Skeletal muscle satellite cell (primary cell): ENCODE measurements around the gene ZBTB3.
"Not testable (repeated sequence)": the region's sequence is repeated elsewhere in the genome, so short reads cannot be mapped to it uniquely, and the experiment has no call there.

Experiments
- H3K27me3 ChIP-seq: 2 replicates; pipeline ENCODE4 v1.7.0; 2013; ENCODE audit warnings: low read length; ENCODE audit not compliant: control insufficient read depth, insufficient read depth
- H3K36me3 ChIP-seq: 2 replicates; pipeline ENCODE4 v1.7.0; 2013; ENCODE audit warnings: mild to moderate bottlenecking, control low read depth, low read length; ENCODE audit not compliant: insufficient read depth
- H3K4me1 ChIP-seq: 2 replicates; pipeline ENCODE4 v1.7.0; 2013; ENCODE audit warnings: low read length; ENCODE audit not compliant: control insufficient read depth, insufficient read depth
- H3K4me2 ChIP-seq: 2 replicates; pipeline ENCODE4 v1.7.0; 2013; ENCODE audit warnings: mild to moderate bottlenecking, low read length
- H3K4me3 ChIP-seq: 2 replicates; pipeline ENCODE4 v1.7.0; 2013; ENCODE audit warnings: low read length
- H3K9ac ChIP-seq: 2 replicates; pipeline ENCODE4 v1.7.0; 2013; ENCODE audit warnings: mild to moderate bottlenecking, low read depth, low read length, moderate library complexity
- H3K9me3 ChIP-seq: replicated peaks from 2 replicates; pipeline ENCODE4 v1.7.0; 2013; ENCODE audit warnings: mild to moderate bottlenecking, control low read depth, low read length

Gene ZBTB3

GRCh38 chr11:62786318-62787004 lies 32.5 kb upstream of the ZBTB3 start:
- Histone ChIP-seq H3K4me2 (peak overlapping the region; percentile 87), H3K9me3 (no peaks in the 10 kb centered on the region), H3K4me3 (peak overlapping the region; percentile 96), H3K9ac (peak overlapping the region; percentile 89), H3K36me3 (peaks cover 33% of the 10 kb centered on the region), H3K4me1 (peaks cover 30% of the 10 kb centered on the region), H3K27me3 (no peaks in the 10 kb centered on the region)

GRCh38 chr11:62782753-62783152 lies 28.8 kb upstream of the ZBTB3 start:
- no peaks in the 10 kb centered on the region for H3K9me3 ChIP-seq
- H3K9ac ChIP-seq: no peak overlapping the region
- H3K36me3 ChIP-seq: peaks cover 20% of the 10 kb centered on the region
- peaks cover 8% of the 10 kb centered on the region for H3K4me1 ChIP-seq
- H3K4me3 ChIP-seq: no peak overlapping the region
- no peak overlapping the region for H3K4me2 ChIP-seq
- no peaks in the 10 kb centered on the region for H3K27me3 ChIP-seq

- H3K36me3 ChIP-seq: peaks cover 35% of the 10 kb centered on the region
- H3K9me3 ChIP-seq: no peaks in the 10 kb centered on the region
- H3K4me3 ChIP-seq: no peak overlapping the region
- H3K9ac ChIP-seq: no peak overlapping the region
- H3K4me1 ChIP-seq: no peaks in the 10 kb centered on the region
- no peak overlapping the region for H3K4me2 ChIP-seq
- no peaks in the 10 kb centered on the region for H3K27me3 ChIP-seq
These were observed 24.5 kb upstream of the ZBTB3 start for GRCh38 chr11:62778441-62778840.

DNA sequence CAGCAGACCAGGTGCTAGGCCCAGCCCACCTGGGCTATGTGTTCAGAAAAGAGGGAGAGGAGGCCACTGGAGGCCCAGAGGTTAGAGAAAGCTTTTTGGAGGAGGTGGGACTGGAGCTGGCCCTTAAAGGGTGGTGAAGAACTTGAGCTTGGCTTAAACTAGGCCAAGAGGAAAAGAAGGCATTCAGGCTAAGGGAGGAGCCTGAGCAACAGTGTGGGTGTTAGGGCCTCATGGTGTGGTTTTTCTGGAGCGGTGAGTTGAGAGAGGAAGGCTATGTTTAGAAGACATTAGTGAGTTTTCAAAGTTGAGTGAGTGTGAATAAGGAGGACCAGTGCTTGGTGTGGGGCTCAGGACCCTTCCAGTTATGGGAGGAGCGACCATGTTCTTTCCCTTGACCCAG lies 23.4 kb upstream of the ZBTB3 start:
- H3K4me2 ChIP-seq: no peak overlapping the region
- H3K27me3 ChIP-seq: no peaks in the 10 kb centered on the region
- H3K4me1 ChIP-seq: no peaks in the 10 kb centered on the region
- H3K36me3 ChIP-seq: peaks cover 30% of the 10 kb centered on the region
- H3K9me3 ChIP-seq: no peaks in the 10 kb centered on the region
- no peak overlapping the region for H3K9ac ChIP-seq
- no peak overlapping the region for H3K4me3 ChIP-seq

DNA sequence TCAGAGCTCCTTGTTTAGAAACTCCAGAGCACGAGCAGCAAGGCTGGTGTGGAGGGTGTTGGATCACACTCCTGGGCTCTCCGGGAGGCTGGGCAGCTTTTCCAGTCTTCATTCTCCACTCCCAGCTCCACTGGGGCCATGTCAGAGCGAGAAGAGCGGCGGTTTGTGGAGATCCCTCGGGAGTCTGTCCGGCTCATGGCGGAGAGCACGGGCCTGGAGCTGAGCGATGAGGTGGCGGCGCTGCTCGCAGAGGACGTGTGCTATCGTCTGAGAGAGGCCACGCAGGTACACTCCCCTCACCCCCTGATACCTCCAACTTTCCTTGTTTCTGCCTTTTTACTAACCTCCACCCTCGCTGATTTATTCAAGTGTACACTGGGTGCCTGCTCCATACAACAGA lies 21.7 kb upstream of the ZBTB3 start:
- Histone ChIP-seq H3K4me3 (no peak overlapping the region), H3K9ac (no peak overlapping the region), H3K4me2 (no peak overlapping the region), H3K9me3 (no peaks in the 10 kb centered on the region), H3K4me1 (peaks cover 10% of the 10 kb centered on the region), H3K27me3 (no peaks in the 10 kb centered on the region), H3K36me3 (peaks cover 24% of the 10 kb centered on the region)

DNA sequence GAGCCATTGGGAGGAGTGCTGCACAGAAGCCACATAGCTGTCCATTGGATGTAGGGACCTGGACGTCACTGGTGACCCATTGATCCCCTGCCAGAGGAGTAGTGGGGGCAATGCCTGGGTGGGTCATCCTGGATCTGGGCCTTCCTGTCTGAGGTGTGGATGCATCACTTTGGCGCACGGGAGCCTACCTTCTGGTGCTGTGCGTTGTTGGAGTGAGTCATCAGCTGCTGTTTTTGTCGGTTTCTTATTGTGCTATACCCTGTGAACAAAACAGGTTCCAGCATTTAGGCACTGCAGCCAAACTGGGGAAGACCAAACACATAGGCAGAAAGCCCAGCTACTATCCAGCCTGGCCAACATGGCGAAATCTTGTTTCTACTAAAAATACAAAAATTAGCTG lies 20.4 kb upstream of the ZBTB3 start:
- Histone ChIP-seq H3K36me3 (peaks cover 24% of the 10 kb centered on the region), H3K9ac (no peak overlapping the region), H3K9me3 (no peaks in the 10 kb centered on the region), H3K4me2 (no peak overlapping the region), H3K4me1 (peaks cover 14% of the 10 kb centered on the region), H3K4me3 (no peak overlapping the region), H3K27me3 (no peaks in the 10 kb centered on the region)

DNA sequence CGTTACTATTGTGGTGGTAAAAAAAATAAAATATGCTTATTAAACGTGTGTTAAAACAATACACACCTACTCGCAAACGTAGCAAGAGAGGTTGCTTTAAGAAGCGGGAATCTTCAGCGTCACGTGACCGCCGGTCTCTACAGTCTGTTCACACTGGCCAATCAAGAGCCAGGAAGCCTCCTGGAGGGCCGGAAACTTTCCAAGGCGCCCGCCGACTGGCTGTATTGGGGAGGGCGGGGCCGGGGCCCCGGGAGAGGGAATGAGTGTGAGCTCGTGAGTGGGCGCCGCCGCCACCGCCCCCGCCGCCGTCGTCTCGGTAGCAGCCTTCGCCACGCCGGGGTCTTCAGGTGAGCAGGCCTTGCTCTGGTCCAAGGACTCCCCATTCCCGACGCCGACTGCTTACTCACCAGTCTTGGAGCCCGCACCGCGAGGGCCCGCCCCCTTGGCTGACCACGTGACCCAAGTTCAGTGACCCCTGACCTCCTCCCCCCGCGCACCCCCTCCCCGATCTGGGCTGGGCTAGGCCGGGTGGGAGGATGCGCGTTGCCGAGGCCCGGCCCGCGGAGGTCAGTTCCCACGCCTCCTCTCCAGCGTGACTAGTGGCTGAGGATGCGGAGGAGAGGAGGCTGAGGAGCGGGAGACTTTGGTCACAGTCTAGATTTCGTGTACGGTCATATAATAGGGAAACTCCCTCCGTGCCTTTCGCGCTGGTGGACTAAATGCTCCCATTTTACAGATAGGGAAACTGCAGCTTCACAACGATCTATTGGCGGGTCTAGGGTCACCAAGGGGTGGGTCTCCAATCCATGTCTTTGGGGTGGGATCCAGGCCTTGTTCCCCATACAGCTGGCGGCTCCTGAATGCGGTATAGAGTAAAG lies 17.4 kb upstream of the ZBTB3 start, which contains the start of gene TAF6L:
TAF6L (plus strand) TSS at position 253 of the 878 bp plus-strand sequence. CDS start 4,388 bp downstream, outside the sequence.
- no peaks in the 10 kb centered on the region for H3K9me3 ChIP-seq
- peaks cover 25% of the 10 kb centered on the region for H3K36me3 ChIP-seq
- H3K4me2 ChIP-seq: peak within 1 kb of the TSS; percentile 83
- H3K27me3 ChIP-seq: no peaks in the 10 kb centered on the region
- peak within 1 kb of the TSS; percentile 87 for H3K9ac ChIP-seq
- peaks cover 14% of the 10 kb centered on the region for H3K4me1 ChIP-seq
- H3K4me3 ChIP-seq: peak within 1 kb of the TSS; percentile 84

GRCh38 chr11:62770778-62771143 lies 16.8 kb upstream of the ZBTB3 start:
- peaks cover 24% of the 10 kb centered on the region for H3K36me3 ChIP-seq
- H3K4me3 ChIP-seq: peak overlapping the region; percentile 84
- peak overlapping the region; percentile 83 for H3K4me2 ChIP-seq
- H3K9ac ChIP-seq: peak overlapping the region; percentile 87
- no peaks in the 10 kb centered on the region for H3K9me3 ChIP-seq
- peaks cover 14% of the 10 kb centered on the region for H3K4me1 ChIP-seq
- no peaks in the 10 kb centered on the region for H3K27me3 ChIP-seq

GRCh38 chr11:62760867-62761227 lies 6.9 kb upstream of the ZBTB3 start:
- H3K9me3 ChIP-seq, H3K27me3 ChIP-seq, H3K4me1 ChIP-seq, H3K9ac ChIP-seq, H3K36me3 ChIP-seq: not testable (repeated sequence)
- peak overlapping the region; percentile 100 for H3K4me3 ChIP-seq
- peak overlapping the region; percentile 99 for H3K4me2 ChIP-seq

- Histone ChIP-seq H3K9me3 (no peaks in the 10 kb centered on the region), H3K27me3 (no peaks in the 10 kb centered on the region), H3K4me3 (no peak overlapping the region), H3K9ac (no peak overlapping the region), H3K36me3 (no peaks in the 10 kb centered on the region), H3K4me2 (no peak overlapping the region), H3K4me1 (peaks cover 14% of the 10 kb centered on the region)
These were observed 4.2 kb upstream of the ZBTB3 start for GRCh38 chr11:62757846-62758788.

DNA sequence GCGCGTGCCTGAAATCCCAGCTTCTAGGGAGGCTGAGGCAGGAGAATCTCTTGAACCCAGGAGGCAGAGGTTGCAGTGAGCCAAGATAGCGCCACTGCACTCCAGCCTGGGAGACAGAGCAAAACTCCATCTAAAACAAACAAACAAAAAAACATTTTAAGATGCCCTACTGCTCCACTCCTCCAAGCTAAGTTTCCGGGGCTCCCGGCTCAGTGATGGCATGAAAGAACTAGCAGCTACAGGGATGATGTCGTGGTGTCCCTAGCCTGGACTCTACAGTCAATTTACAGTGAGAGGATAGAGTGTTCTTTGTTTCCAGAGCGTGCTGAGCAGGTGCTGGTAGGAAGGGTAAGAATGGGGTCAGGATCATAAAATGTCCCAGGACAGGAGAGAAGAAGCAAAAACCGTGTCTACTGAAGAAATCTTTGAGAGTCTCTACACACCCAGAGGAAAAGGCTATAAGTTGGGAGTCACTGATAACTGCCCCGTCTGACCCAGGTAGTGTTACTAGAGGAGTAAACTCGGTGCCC lies 1.2 kb upstream of the ZBTB3 start:
- H3K4me2 ChIP-seq: no peak overlapping the region
- no peaks in the 10 kb centered on the region for H3K36me3 ChIP-seq
- no peaks in the 10 kb centered on the region for H3K9me3 ChIP-seq
- H3K9ac ChIP-seq: no peak overlapping the region
- no peaks in the 10 kb centered on the region for H3K27me3 ChIP-seq
- peaks cover 6% of the 10 kb centered on the region for H3K4me1 ChIP-seq
- no peak overlapping the region for H3K4me3 ChIP-seq
